Inflammatory macrophage treated with lipopolysaccharide for 4 hours (primary cell): ENCODE measurements around the gene HLA-DRB5.
"Not testable (repeated sequence)": the region's sequence is repeated elsewhere in the genome, so short reads cannot be mapped to it uniquely, and the experiment has no call there.

Experiments
- DNase-seq: peaks from one replicate; pipeline ENCODE4 v3.0.0-alpha.2; 2020

Gene HLA-DRB5

GRCh38 chr6:32492351-32492750 lies 37.7 kb downstream of the HLA-DRB5 start:
- DNase-seq: no peak

GRCh38 chr6:32491700-32492099 lies 38.4 kb downstream of the HLA-DRB5 start:
- no peak for DNase-seq

GRCh38 chr6:32488083-32488482 lies 42.0 kb downstream of the HLA-DRB5 start:
- DNase-seq: no peak

GRCh38 chr6:32484614-32484998 lies 45.5 kb downstream of the HLA-DRB5 start:
- no peak for DNase-seq

- no peak for DNase-seq
Observed at GRCh38 chr6:32483968-32484613, 46.0 kb downstream of the HLA-DRB5 start.

- DNase-seq: no peak
Observed at GRCh38 chr6:32475392-32476206, 54.5 kb downstream of the HLA-DRB5 start.

GRCh38 chr6:32473376-32474348 lies 56.4 kb downstream of the HLA-DRB5 start:
- peak; percentile 45 for DNase-seq

- DNase-seq: peak; percentile 91
Observed at GRCh38 chr6:32472781-32473375, 57.2 kb downstream of the HLA-DRB5 start.

- not testable (repeated sequence) for DNase-seq
Observed at GRCh38 chr6:32467743-32468503, 62.2 kb downstream of the HLA-DRB5 start.
